ENCODE data around the gene OLFML2A. TPM values are rescaled to one million over a fixed set of nuclear protein-coding genes. Genes with fewer than 3 reads are reported as not detected.

The OLFML2A gene
- total and polyA plus RNA-seq, 2 of the 13 experiments (the other 11 are each of a cell fraction or from before 2014, with no cell fraction given) = 0.01 to 0.02 TPM

- peak; percentile 25 for TF ChIP-seq RBM39 (IDR thresholded peaks at IDR 0.05; ENCODE audit: low read depth, low read length, poor library complexity, severe bottlenecking)
- TF ChIP-seq NR0B2 (CRISPR knock-in tag; IDR thresholded peaks at IDR 0.05) = 0 out of 2 replicates have a peak, but pooled peaks have one; percentile 8
- TF ChIP-seq TGIF2 (CRISPR knock-in tag; IDR thresholded peaks at IDR 0.05) = 0 out of 2 replicates have a peak, but pooled peaks have one; percentile 46
Measured at GRCh38 chr9:124855944-124856765, 79.2 kb downstream of the OLFML2A start (continued).

GRCh38 chr9:124857533-124858162 is 80.7 kb downstream of the OLFML2A start:
- Histone ChIP-seq H3K27me3 (ENCODE audit: control insufficient read depth in 1 of 2, insufficient read depth in 2 of 2, low read length in 2 of 2) (no peaks in the 10 kb centered on the region; a peak in 2 of 5 replicates), H3K9ac (ENCODE audit: insufficient read depth, low read depth, low read length) (no peak overlapping the region), H3K4me2 (ENCODE audit: low read depth, low read length) (no peak overlapping the region), H4K20me1 (ENCODE audit: insufficient read depth, low read length) (peaks cover 43% of the 10 kb centered on the region), H3K4me3 (replicated peaks in 1 of 3; ENCODE audit: insufficient read depth in 1 of 3, low read depth in 2 of 3, low read length in 3 of 3) (no peak overlapping the region), H2AFZ (ENCODE audit: low read length) (no peak overlapping the region), H3K79me2 (ENCODE audit: insufficient read depth, low read length) (peaks cover 29% of the 10 kb centered on the region), H3K27ac (ENCODE audit: extremely low read length, insufficient read depth, low read length) (no peak overlapping the region), H3K9me3 (ENCODE audit: low read length) (no peaks in the 10 kb centered on the region), H3K4me1 (ENCODE audit: insufficient read depth, low read length) (peaks cover 41% of the 10 kb centered on the region), H3K36me3 (replicated peaks in 1 of 2; ENCODE audit: control insufficient read depth in 1 of 2, insufficient read depth in 2 of 2, low read length in 2 of 2) (peaks cover 17 to 37% of the 10 kb centered on the region in 2 experiments)
- in situ Hi-C loops (cut with HindIII; ENCODE audit: extremely low pct_ligation_motif_present, low pct_unique_long_range_greater_than_20kb) (no loop called here), intact Hi-C loops (cut with micrococcal nuclease; ENCODE audit: unreplicated experiment) (no loop called here)
- BruUV-seq (replicated peaks) = no TSS peak
- ChIA-PET POLR2A (interaction anchor here (1.1 to 4.2 kb wide), 3 partner anchors 9 to 87 kb away, joined by 3 to 39 read pairs (median 4); partner anchors contain the start of gene NR6A1), CTCF (ENCODE audit: low intra/inter-chr PET ratio, low total read pairs) (no interaction called here)
- no peak for ATAC-seq
- FAIRE-seq = no peak
- DNase-seq (ENCODE audit: low spot score) = no peak
- WGBS (ENCODE audit: low lambda C conversion rate) = 97% methylated on average over 23 of the region's 24 CpGs
- TF ChIP-seq RBFOX2 (IDR thresholded peaks at IDR 0.05; ENCODE audit: low read depth, low read length) (0 out of 2 replicates have a peak, but pooled peaks have one; percentile 41), HNRNPL (IDR thresholded peaks at IDR 0.05; ENCODE audit: low read depth, low read length) (0 out of 2 replicates have a peak, but pooled peaks have one; percentile 18), NR2F6 (IDR thresholded peaks at IDR 0.05) (no peak), NR2F6 (CRISPR knock-in tag; IDR thresholded peaks at IDR 0.05) (no peak), ZBTB33 (CRISPR knock-in tag; IDR thresholded peaks at IDR 0.05) (peak; percentile 82), SAFB2 (CRISPR knock-in tag; IDR thresholded peaks at IDR 0.05; ENCODE audit: borderline replicate concordance, low read depth) (peak; percentile 12; the same call in 1 of the 2 replicates)

Measured in HepG2 (cell line).